K562 (cell line): ENCODE data around the gene GNB2. TPM values are rescaled to one million over a fixed set of nuclear protein-coding genes. Genes with fewer than 3 reads are reported as not detected.

Experiments
- CBX2 ChIP-seq: fragments of 200-600 bp; sonication (generic); IDR thresholded peaks from one replicate; pipeline ENCODE4 v1.6.1; 2012; ENCODE audit warnings: mild to moderate bottlenecking, low read length, inconsistent platforms; ENCODE audit not compliant: insufficient read depth, poor library complexity, severe bottlenecking
- CCNT2 ChIP-seq: IDR thresholded peaks from 2 replicates; pipeline ENCODE4 v1.6.1; 2011; ENCODE audit warnings: borderline replicate concordance, low read depth, mild to moderate bottlenecking, moderate library complexity, mixed read lengths, low read length; ENCODE audit not compliant: insufficient read length; ENCODE audit errors: extremely low read depth
- CREBBP ChIP-seq: IDR thresholded peaks from one replicate; pipeline ENCODE4 v1.6.1; 2012; ENCODE audit warnings: low read depth, mild to moderate bottlenecking, control low read depth, inconsistent platforms, low read length
- DDX20 ChIP-seq: fragments of 450-650 bp; IDR thresholded peaks from 2 replicates; pipeline ENCODE4 v1.6.1; 2016; ENCODE audit warnings: missing genetic modification characterization, low read depth, mild to moderate bottlenecking, missing compliant biosample characterization, moderate library complexity
- FOXA3 ChIP-seq, 2 experiments: fragments of 450-650 bp in 1 of 2; sonication (generic) in 1 of 2; formaldehyde crosslinking; IDR thresholded peaks in 1 of 2; conservative IDR thresholded peaks in 1 of 2; 2 replicates each; pipeline versions ENCODE4 v1.4.0 to v1.8.0; 2020 to 2022; ENCODE audit warnings: mild to moderate bottlenecking in 2 of 2, missing genetic modification reagents in 1 of 2
- MAZ ChIP-seq, 2 experiments: fragments of 450-650 bp in 1 of 2; sonication (generic) in 1 of 2; formaldehyde crosslinking; IDR thresholded peaks in 1 of 2; conservative IDR thresholded peaks in 1 of 2; 2 replicates each; pipeline versions ENCODE4 v1.4.0 to v1.5.0; 2020; ENCODE audit warnings: mild to moderate bottlenecking in 1 of 2, missing genetic modification reagents in 1 of 2
- NFATC3 ChIP-seq: fragments of 450-650 bp; IDR thresholded peaks from 2 replicates; pipeline ENCODE4 v1.6.1; 2017; ENCODE audit warnings: mild to moderate bottlenecking
- NR1H2 ChIP-seq: sonication (generic); formaldehyde crosslinking; IDR thresholded peaks from 2 replicates; pipeline ENCODE4 v1.4.0; 2020; ENCODE audit warnings: mild to moderate bottlenecking, missing genetic modification reagents
- NR4A1 ChIP-seq, 2 experiments: fragments of 250-450 bp in 1 of 2; fragments of 450-650 bp in 1 of 2; sonication (Bioruptor Pico) in 1 of 2; IDR thresholded peaks; 2 replicates each; pipeline versions ENCODE4 v1.4.0 to v1.6.1; 2016 to 2020; ENCODE audit warnings: mild to moderate bottlenecking in 2 of 2, missing compliant biosample characterization in 1 of 2, missing genetic modification characterization in 1 of 2, moderate library complexity in 1 of 2
- POLR2B ChIP-seq: fragments of 450-650 bp; IDR thresholded peaks from 2 replicates; pipeline ENCODE4 v1.6.1; 2018; ENCODE audit warnings: low read depth; ENCODE audit not compliant: partially characterized antibody
- SIX5 ChIP-seq, 2 experiments: IDR thresholded peaks; 2 replicates each; pipeline ENCODE4 v1.6.1; 2011; ENCODE audit warnings: low read length in 2 of 2, borderline replicate concordance in 1 of 2, low read depth in 1 of 2, mild to moderate bottlenecking in 1 of 2, moderate library complexity in 1 of 2; ENCODE audit not compliant: insufficient read depth in 1 of 2
- SNRNP70 ChIP-seq: fragments of 200-400 bp; formaldehyde crosslinking; optimal IDR thresholded peaks from 2 replicates; pipeline ENCODE3; 2017; ENCODE audit warnings: low read depth, low read length
- SOX6 ChIP-seq: fragments of 450-650 bp; IDR thresholded peaks from 2 replicates; pipeline ENCODE4 v1.6.1; 2014; ENCODE audit warnings: mild to moderate bottlenecking
- TCF7L2 ChIP-seq: fragments of 150-350 bp; IDR thresholded peaks from 2 replicates; pipeline ENCODE4 v1.6.1; 2016; ENCODE audit warnings: low read depth, mild to moderate bottlenecking, low read length, moderate library complexity
- ZNF174 ChIP-seq: fragments of 250-450 bp; sonication (Bioruptor Pico); IDR thresholded peaks from 2 replicates; pipeline ENCODE4 v1.4.0; 2020; ENCODE audit warnings: mild to moderate bottlenecking
- ZSCAN32 ChIP-seq: fragments of 450-650 bp; formaldehyde crosslinking; IDR thresholded peaks from 2 replicates; pipeline ENCODE4 v1.4.0; 2020; ENCODE audit warnings: mild to moderate bottlenecking, moderate library complexity
- polyA plus RNA-seq, 8 experiments: library from polyadenylated mRNA; depleted of rRNA in 4 of 8; stranded (reverse) in 5 of 8; unstranded in 3 of 8; fragments of >200 nt; fragmentation: Nextera tagmentation in 2 of 8; fragmentation: Illumina TruSeq in 1 of 8; extraction: Ambion mirVana in 2 of 8; extraction: Trizol in 1 of 8; gene quantifications; 2 replicates each; pipeline versions ENCODE4 v1.2.1 to v1.2.3, GENCODE V29; 2011 to 2014; ENCODE audit warnings: inconsistent platforms in 1 of 8, missing spikeins in 1 of 8
- total RNA-seq, 7 experiments: library from RNA; depleted of rRNA in 6 of 7; stranded (reverse); fragments of >200 nt in 6 of 7; fragmentation: Illumina TruSeq in 2 of 7; extraction: Trizol in 2 of 7; gene quantifications; 2 replicates each; pipeline versions ENCODE4 v1.2.1 to v1.2.3, GENCODE V29; 2011 to 2021; ENCODE audit warnings: low replicate concordance in 1 of 7
- TF ChIP-seq, protein P1 (sequence below): sonication (generic); formaldehyde crosslinking; IDR thresholded peaks from 2 replicates; pipeline ENCODE4 v1.8.0; 2022; ENCODE audit warnings: mild to moderate bottlenecking, missing genetic modification reagents
- TF ChIP-seq, protein P2 (sequence below): sonication (generic); formaldehyde crosslinking; IDR thresholded peaks from 2 replicates; pipeline ENCODE4 v1.8.1; 2023; ENCODE audit warnings: mild to moderate bottlenecking, missing genetic modification reagents
- TF ChIP-seq, protein P3 (sequence below): IDR thresholded peaks from 2 replicates; pipeline ENCODE4 v1.6.1; 2014; ENCODE audit warnings: antibody characterized with exemption
- TF ChIP-seq, protein P4 (sequence below), 3 experiments: fragments of 200-800 bp in 1 of 3; fragments of 250-450 bp in 1 of 3; fragments of 450-650 bp in 1 of 3; sonication (Bioruptor Pico) in 1 of 3; sonication (Bioruptor generic) in 1 of 3; formaldehyde crosslinking in 1 of 3; IDR thresholded peaks; 2 replicates each; pipeline versions ENCODE4 v1.6.1 to v1.8.0; 2016 to 2022; ENCODE audit warnings: mild to moderate bottlenecking in 2 of 3, missing genetic modification characterization in 2 of 3, missing compliant biosample characterization in 1 of 3, moderate library complexity in 1 of 3

GNB2 gene
- total and polyA plus RNA-seq, 9 of the 15 experiments (the other 6 are each of a cell fraction or from before 2014, with no cell fraction given), result 0.65 to 320 (median 104) TPM

DNA sequence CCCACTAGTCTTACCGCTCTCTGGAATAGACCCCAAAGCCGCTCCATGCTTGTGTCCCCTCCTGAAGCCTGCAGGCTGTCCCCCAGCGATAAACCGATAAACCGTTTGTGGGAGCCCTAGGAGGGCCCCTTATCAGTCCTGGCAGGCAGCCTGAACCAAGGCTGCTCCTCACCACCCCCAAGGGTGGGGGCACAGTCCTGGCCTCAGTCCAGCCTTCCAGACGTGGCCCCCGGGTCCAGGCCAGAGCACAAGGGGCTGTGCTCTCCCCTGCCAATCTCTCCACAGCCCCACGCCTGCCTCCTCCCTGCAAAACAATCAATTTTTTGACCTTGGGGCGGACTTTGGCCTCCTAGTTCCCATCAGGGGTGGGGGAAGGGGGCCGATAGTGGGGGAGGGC is 32.1 kb upstream of the GNB2 start, which contains the start of gene TFR2 (continued):
- TF ChIP-seq CCNT2 (peak; percentile 99), SIX5 (IDR thresholded peaks at IDR 0.05; ENCODE audit: borderline replicate concordance in 1 of 2, insufficient read depth in 1 of 2, low read depth in 1 of 2, low read length in 2 of 2) (no peak), ZNF174 (CRISPR knock-in tag) (no peak), MAZ (CRISPR knock-in tag; conservative IDR thresholded peaks at IDR 0.05 in 1 of 2, IDR thresholded peaks at IDR 0.05 in 1 of 2) (peak; percentile 99 to 100), NFATC3 (no peak), DDX20 (tag) (no peak), NR1H2 (no peak), TCF7L2 (no peak), CREBBP (no peak), ZSCAN32 (no peak), NR4A1 (CRISPR knock-in tag; IDR thresholded peaks at IDR 0.05) (no peak), NR4A1 (tag; IDR thresholded peaks at IDR 0.05) (0 out of 2 replicates have a peak, but pooled peaks have one; percentile 33), FOXA3 (CRISPR knock-in tag; conservative IDR thresholded peaks at IDR 0.05 in 1 of 2, IDR thresholded peaks at IDR 0.05 in 1 of 2) (no peak), SOX6 (peak; percentile 94), SNRNP70 (no peak), POLR2B (no peak), CBX2 (no peak)
- TF ChIP-seq, protein P1, sequence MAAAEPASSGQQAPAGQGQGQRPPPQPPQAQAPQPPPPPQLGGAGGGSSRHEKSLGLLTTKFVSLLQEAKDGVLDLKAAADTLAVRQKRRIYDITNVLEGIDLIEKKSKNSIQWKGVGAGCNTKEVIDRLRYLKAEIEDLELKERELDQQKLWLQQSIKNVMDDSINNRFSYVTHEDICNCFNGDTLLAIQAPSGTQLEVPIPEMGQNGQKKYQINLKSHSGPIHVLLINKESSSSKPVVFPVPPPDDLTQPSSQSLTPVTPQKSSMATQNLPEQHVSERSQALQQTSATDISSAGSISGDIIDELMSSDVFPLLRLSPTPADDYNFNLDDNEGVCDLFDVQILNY (CRISPR knock-in tag), result no peak
- TF ChIP-seq, protein P2, sequence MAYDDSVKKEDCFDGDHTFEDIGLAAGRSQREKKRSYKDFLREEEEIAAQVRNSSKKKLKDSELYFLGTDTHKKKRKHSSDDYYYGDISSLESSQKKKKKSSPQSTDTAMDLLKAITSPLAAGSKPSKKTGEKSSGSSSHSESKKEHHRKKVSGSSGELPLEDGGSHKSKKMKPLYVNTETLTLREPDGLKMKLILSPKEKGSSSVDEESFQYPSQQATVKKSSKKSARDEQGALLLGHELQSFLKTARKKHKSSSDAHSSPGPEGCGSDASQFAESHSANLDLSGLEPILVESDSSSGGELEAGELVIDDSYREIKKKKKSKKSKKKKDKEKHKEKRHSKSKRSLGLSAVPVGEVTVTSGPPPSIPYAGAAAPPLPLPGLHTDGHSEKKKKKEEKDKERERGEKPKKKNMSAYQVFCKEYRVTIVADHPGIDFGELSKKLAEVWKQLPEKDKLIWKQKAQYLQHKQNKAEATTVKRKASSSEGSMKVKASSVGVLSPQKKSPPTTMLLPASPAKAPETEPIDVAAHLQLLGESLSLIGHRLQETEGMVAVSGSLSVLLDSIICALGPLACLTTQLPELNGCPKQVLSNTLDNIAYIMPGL (CRISPR knock-in tag), result no peak
- TF ChIP-seq, protein P3, sequence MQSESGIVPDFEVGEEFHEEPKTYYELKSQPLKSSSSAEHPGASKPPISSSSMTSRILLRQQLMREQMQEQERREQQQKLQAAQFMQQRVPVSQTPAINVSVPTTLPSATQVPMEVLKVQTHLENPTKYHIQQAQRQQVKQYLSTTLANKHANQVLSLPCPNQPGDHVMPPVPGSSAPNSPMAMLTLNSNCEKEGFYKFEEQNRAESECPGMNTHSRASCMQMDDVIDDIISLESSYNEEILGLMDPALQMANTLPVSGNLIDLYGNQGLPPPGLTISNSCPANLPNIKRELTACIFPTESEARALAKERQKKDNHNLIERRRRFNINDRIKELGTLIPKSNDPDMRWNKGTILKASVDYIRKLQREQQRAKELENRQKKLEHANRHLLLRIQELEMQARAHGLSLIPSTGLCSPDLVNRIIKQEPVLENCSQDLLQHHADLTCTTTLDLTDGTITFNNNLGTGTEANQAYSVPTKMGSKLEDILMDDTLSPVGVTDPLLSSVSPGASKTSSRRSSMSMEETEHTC, result 0 out of 2 replicates have a peak, but pooled peaks have one; percentile 53
- TF ChIP-seq, protein P4, sequence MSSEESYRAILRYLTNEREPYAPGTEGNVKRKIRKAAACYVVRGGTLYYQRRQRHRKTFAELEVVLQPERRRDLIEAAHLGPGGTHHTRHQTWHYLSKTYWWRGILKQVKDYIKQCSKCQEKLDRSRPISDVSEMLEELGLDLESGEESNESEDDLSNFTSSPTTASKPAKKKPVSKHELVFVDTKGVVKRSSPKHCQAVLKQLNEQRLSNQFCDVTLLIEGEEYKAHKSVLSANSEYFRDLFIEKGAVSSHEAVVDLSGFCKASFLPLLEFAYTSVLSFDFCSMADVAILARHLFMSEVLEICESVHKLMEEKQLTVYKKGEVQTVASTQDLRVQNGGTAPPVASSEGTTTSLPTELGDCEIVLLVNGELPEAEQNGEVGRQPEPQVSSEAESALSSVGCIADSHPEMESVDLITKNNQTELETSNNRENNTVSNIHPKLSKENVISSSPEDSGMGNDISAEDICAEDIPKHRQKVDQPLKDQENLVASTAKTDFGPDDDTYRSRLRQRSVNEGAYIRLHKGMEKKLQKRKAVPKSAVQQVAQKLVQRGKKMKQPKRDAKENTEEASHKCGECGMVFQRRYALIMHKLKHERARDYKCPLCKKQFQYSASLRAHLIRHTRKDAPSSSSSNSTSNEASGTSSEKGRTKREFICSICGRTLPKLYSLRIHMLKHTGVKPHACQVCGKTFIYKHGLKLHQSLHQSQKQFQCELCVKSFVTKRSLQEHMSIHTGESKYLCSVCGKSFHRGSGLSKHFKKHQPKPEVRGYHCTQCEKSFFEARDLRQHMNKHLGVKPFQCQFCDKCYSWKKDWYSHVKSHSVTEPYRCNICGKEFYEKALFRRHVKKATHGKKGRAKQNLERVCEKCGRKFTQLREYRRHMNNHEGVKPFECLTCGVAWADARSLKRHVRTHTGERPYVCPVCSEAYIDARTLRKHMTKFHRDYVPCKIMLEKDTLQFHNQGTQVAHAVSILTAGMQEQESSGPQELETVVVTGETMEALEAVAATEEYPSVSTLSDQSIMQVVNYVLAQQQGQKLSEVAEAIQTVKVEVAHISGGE (CRISPR knock-in tag; IDR thresholded peaks at IDR 0.05), result no peak
